Gastroesophageal sphincter (tissue), 3 donors: ENCODE measurements around the gene SIGLEC7.

Source experiments
- CTCF ChIP-seq, 4 experiments: fragments of 200-600 bp in 2 of 4; fragments of 450-650 bp in 2 of 4; sonication (generic) in 1 of 4; IDR thresholded peaks; one replicate each; pipeline ENCODE4 v1.5.1; 2017 to 2019; ENCODE audit warnings: antibody characterized with exemption in 4 of 4, mild to moderate bottlenecking in 2 of 4, moderate library complexity in 2 of 4
- EP300 ChIP-seq: sonication (generic); formaldehyde crosslinking; IDR thresholded peaks from one replicate; pipeline ENCODE4 v1.6.1; 2017; ENCODE audit warnings: antibody characterized with exemption, mild to moderate bottlenecking
- POLR2A ChIP-seq, 2 donors: fragments of 450-650 bp; IDR thresholded peaks; one replicate each; pipeline ENCODE4 v1.6.1; 2017; ENCODE audit warnings: antibody characterized with exemption in 2 of 2, mild to moderate bottlenecking in 2 of 2, moderate library complexity in 1 of 2

DNA sequence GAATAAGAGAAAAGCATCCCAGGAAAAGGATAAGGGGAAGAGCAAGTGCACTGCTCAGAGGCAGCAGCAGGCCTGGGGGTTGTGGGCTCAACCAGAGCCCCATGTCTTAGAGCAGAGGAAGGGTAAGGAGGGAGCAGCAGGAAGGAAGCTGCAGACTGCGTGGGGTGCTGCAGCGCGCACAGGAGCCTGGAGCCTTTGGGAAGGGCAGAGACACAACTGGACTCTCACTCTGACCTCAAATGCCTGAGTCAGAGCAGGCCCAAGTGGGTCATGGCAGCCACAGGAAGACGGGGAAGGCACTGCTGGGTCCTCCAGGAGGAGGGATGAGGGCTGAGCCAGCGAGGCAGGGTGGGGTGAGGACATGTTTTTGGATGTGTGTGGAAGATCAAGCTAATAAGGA, 31.6 kb downstream of the SIGLEC7 start:
- TF ChIP-seq POLR2A (IDR thresholded peaks at IDR 0.05) (no peak), CTCF (IDR thresholded peaks at IDR 0.05) (no peak), EP300 (no peak)
